BJ (cell line): ENCODE measurements around the gene PPP1R13L. TPM values are rescaled to one million over a fixed set of nuclear protein-coding genes. Genes with fewer than 3 reads are reported as not detected.

Source experiments
- CTCF ChIA-PET: fragments of 350-600 bp; formaldehyde crosslinking; extraction: SDS; loops from one replicate; lab custom pipeline; 2021; ENCODE audit warnings: antibody characterized with exemption, inconsistent platforms; lab: Yijun Ruan, JAX
- POLR2A ChIA-PET: fragments of 300-600 bp; sonication (Branson Sonifier 250); formaldehyde crosslinking; extraction: SDS; loops from one replicate; lab custom pipeline; 2021; ENCODE audit warnings: antibody characterized with exemption; lab: Charles Lee
- DNase-seq: peaks from one replicate; pipeline ENCODE4 v3.0.0-alpha.2; 2011; ENCODE audit warnings: low read depth
- H3K27me3 ChIP-seq: 2 replicates; pipeline ENCODE4 v1.6.0; 2011; ENCODE audit warnings: low read length; ENCODE audit not compliant: control insufficient read depth, insufficient read depth
- H3K36me3 ChIP-seq: 2 replicates; pipeline ENCODE4 v1.5.1; 2011; ENCODE audit warnings: low read length; ENCODE audit not compliant: control insufficient read depth, insufficient read depth
- H3K4me3 ChIP-seq: 2 replicates; pipeline ENCODE4 v1.5.1; 2011; ENCODE audit warnings: low read depth, mild to moderate bottlenecking, control low read depth, low read length
- polyA plus RNA-seq: library from polyadenylated mRNA; depleted of rRNA; stranded (reverse); fragments of >200 nt; gene quantifications from 2 replicates; pipeline ENCODE4 v1.2.3, GENCODE V29; 2011
- TF ChIP-seq, protein P1 (sequence below): IDR thresholded peaks from 2 replicates; pipeline ENCODE4 v1.5.1; 2011; ENCODE audit warnings: low read depth, mild to moderate bottlenecking, control low read depth, inconsistent platforms, low read length, moderate library complexity; ENCODE audit not compliant: insufficient read depth

PPP1R13L gene
- polyA plus RNA-seq, 1 experiment = 12.3 TPM

DNA sequence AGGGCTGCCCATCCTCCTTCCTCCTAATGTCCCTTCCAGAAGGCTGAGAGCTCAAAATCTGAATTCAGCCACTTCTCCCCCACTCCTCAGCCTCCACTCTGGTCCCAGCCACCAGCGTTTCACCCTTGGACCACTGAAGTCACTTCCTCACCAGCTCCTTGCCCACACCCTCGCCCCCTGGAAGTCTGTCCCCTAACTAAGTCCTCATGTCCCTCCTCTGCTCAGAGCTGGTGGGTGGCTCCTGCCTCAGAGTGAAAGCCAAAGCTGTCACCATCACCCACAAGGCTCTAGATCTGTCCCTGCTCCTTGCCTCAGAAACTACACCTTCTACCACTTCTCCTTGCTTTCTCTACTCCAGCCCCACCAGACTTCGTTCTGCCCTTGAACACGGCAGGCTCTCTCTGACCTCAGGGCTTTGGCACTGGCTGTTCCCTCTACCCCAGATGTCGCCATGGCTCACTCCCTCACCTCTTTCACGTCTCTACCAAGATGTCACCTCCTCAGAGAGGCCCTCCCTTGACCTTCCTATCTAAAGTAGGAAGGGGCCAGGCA is 17.2 kb upstream of the PPP1R13L start:
- Histone ChIP-seq H3K27me3 (no peaks in the 10 kb centered on the region), H3K4me3 (no peak overlapping the region), H3K36me3 (peaks cover 7% of the 10 kb centered on the region)
- no peak for DNase-seq
- ChIA-PET POLR2A (interaction anchor here (0.6 kb wide), 1 partner anchor 8 kb away, joined by 3 read pairs; no protein-coding TSS in a partner anchor), CTCF (no interaction called here)
- TF ChIP-seq, protein P1, sequence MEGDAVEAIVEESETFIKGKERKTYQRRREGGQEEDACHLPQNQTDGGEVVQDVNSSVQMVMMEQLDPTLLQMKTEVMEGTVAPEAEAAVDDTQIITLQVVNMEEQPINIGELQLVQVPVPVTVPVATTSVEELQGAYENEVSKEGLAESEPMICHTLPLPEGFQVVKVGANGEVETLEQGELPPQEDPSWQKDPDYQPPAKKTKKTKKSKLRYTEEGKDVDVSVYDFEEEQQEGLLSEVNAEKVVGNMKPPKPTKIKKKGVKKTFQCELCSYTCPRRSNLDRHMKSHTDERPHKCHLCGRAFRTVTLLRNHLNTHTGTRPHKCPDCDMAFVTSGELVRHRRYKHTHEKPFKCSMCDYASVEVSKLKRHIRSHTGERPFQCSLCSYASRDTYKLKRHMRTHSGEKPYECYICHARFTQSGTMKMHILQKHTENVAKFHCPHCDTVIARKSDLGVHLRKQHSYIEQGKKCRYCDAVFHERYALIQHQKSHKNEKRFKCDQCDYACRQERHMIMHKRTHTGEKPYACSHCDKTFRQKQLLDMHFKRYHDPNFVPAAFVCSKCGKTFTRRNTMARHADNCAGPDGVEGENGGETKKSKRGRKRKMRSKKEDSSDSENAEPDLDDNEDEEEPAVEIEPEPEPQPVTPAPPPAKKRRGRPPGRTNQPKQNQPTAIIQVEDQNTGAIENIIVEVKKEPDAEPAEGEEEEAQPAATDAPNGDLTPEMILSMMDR = no peak

DNA sequence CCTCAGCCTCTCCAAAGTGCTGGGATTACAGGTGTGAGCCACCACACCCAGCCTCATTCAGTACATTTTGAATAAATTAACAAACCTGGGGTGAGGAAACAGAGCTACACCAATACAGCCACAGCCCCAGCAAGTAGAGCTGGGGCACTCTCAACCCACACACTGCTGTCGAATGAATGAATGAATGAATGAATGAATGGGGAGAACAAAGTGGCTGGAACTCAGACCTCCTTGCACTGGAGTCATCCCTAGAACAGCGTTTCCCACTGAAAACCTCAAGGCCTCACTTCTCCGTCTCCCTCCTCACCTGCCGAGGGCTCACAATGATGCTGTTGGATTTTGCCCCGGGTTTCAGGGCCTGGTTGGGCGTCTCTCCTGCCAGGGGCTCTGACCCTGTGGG is 16.0 kb upstream of the PPP1R13L start:
- H3K27me3 ChIP-seq = no peaks in the 10 kb centered on the region
- H3K4me3 ChIP-seq = no peak overlapping the region
- H3K36me3 ChIP-seq = peaks cover 7% of the 10 kb centered on the region
- no peak for DNase-seq
- ChIA-PET CTCF (no interaction called here), POLR2A (no interaction called here)
- TF ChIP-seq, protein P1 = no peak

DNA sequence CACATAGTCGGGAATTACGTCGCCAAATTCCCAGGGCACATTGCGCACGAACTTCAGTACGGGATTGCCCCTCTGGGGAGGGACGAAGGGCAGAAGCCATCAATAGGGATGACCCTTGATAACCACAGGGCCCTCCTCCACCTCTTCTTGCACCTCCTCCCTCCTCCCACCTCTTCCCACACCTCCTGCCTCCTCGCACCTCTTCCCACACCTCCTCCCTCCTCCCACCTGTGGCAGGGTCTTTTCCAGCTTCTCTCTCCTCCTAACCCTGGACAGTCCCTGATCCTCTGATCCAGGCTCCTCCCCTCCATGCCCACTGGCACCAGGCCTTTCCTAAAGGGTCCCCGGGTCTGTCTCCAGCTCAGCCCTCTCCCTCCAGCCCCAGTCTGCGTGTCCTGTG is 15.5 kb upstream of the PPP1R13L start:
- no peaks in the 10 kb centered on the region for H3K27me3 ChIP-seq
- no peak for DNase-seq
- ChIA-PET CTCF (interaction anchor here (1.0 kb wide), 1 partner anchor 18 kb away, joined by 3 read pairs; no protein-coding TSS in a partner anchor), POLR2A (no interaction called here)
- no peak overlapping the region for H3K4me3 ChIP-seq
- H3K36me3 ChIP-seq = peaks cover 7% of the 10 kb centered on the region
- TF ChIP-seq, protein P1 = no peak

DNA sequence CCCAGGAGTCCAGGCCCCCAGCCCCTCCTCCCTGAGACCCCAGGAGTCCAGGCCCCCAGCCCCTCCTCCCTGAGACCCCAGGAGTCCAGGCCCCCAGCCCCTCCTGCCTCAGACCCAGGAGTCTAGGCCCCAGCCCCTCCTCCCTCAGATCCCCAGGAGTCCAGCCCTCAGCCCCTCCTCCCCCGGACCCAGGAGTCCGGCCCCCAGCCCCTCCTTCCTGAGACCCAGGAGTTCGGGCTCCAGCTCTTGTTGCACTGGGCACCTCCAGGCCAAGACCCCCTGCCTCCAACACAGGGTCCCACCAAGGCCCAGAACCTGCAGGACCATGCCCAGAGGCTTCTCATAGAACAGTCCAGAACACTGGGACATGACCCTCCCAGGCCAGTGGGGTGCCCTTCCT is 15.0 kb upstream of the PPP1R13L start:
- Histone ChIP-seq H3K27me3 (no peaks in the 10 kb centered on the region), H3K36me3 (peaks cover 7% of the 10 kb centered on the region), H3K4me3 (no peak overlapping the region)
- CTCF ChIA-PET = interaction anchor here (1.0 kb wide), 1 partner anchor 18 kb away, joined by 3 read pairs; no protein-coding TSS in a partner anchor
- POLR2A ChIA-PET = no interaction called here
- DNase-seq = no peak
- TF ChIP-seq, protein P1 = no peak

DNA sequence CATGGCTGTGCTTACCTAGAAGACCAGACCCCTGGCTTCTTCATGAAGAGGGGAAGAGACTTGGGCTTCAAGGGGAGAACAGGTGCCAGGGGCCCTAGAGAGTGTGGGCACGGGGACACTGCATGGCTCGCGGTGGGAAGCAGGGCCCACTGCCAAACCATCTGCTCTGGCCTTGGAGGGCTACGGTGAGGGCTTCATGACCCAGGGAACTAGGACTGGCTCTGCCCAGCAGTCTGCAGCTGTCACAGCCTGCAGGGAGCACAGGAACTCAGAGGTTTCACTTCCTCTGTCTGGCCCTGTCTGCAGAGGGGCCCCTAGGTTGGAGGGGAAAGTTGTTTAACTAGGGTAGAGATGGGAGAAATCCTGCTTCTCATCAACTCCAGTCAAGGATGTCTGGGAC is 14.5 kb upstream of the PPP1R13L start:
- TF ChIP-seq, protein P1 = no peak

More for the DNA sequence above, 14.5 kb upstream of the PPP1R13L start:
- POLR2A ChIA-PET = no interaction called here
- CTCF ChIA-PET = no interaction called here
- Histone ChIP-seq H3K4me3 (no peak overlapping the region), H3K27me3 (no peaks in the 10 kb centered on the region), H3K36me3 (peaks cover 11% of the 10 kb centered on the region)
- DNase-seq = no peak
